Measurements from ENCODE around the gene HLA-C.
"Not testable (repeated sequence)": the region's sequence is repeated elsewhere in the genome, so short reads cannot be mapped to it uniquely, and the experiment has no call there.

The HLA-C gene

GRCh38 chr6:31270788-31271640, 878 bp downstream of the HLA-C start:
- no peak for DNase-seq (ENCODE audit: low spot score)

GRCh38 chr6:31268836-31269235, 3.1 kb downstream of the HLA-C start:
- DNase-seq (ENCODE audit: low spot score) = no peak

GRCh38 chr6:31268369-31268765, 3.5 kb downstream of the HLA-C start:
- DNase-seq (ENCODE audit: low spot score) = no peak

GRCh38 chr6:31267651-31268368, 4.1 kb downstream of the HLA-C start:
- no peak for DNase-seq (ENCODE audit: low spot score)

- no peak for DNase-seq (ENCODE audit: low spot score)
Observed at GRCh38 chr6:31266567-31267360, 5.1 kb downstream of the HLA-C start.

GRCh38 chr6:31265926-31266325, 6.0 kb downstream of the HLA-C start:
- DNase-seq (ENCODE audit: low spot score) = no peak

- DNase-seq (ENCODE audit: low spot score) = not testable (repeated sequence)
Observed at GRCh38 chr6:31263346-31263933, 8.5 kb downstream of the HLA-C start.

GRCh38 chr6:31259995-31260394, 11.9 kb downstream of the HLA-C start:
- DNase-seq (ENCODE audit: low spot score) = not testable (repeated sequence)

- DNase-seq (ENCODE audit: low spot score) = no peak
Observed at GRCh38 chr6:31252625-31253024, 19.3 kb downstream of the HLA-C start.

- peak; percentile 20 for DNase-seq (ENCODE audit: low spot score)
Observed at GRCh38 chr6:31251261-31251660, 20.6 kb downstream of the HLA-C start.

- no peak for DNase-seq (ENCODE audit: low spot score)
Observed at GRCh38 chr6:31249184-31249583, 22.7 kb downstream of the HLA-C start.

GRCh38 chr6:31247813-31248212, 24.1 kb downstream of the HLA-C start:
- DNase-seq (ENCODE audit: low spot score) = no peak

GRCh38 chr6:31246051-31246521, 25.8 kb downstream of the HLA-C start:
- peak; percentile 91 for DNase-seq (ENCODE audit: low spot score)

GRCh38 chr6:31243508-31243907, 28.4 kb downstream of the HLA-C start:
- DNase-seq (ENCODE audit: low spot score) = no peak

GRCh38 chr6:31239854-31240253, 32.0 kb downstream of the HLA-C start:
- DNase-seq (ENCODE audit: low spot score) = no peak

GRCh38 chr6:31234101-31234500, 37.8 kb downstream of the HLA-C start:
- DNase-seq (ENCODE audit: low spot score) = not testable (repeated sequence)

GRCh38 chr6:31228476-31228875, 43.4 kb downstream of the HLA-C start:
- DNase-seq (ENCODE audit: low spot score) = no peak

- DNase-seq (ENCODE audit: low spot score) = no peak
Observed at GRCh38 chr6:31227143-31227542, 44.7 kb downstream of the HLA-C start.

- no peak for DNase-seq (ENCODE audit: low spot score)
Observed at GRCh38 chr6:31225735-31226134, 46.2 kb downstream of the HLA-C start.

GRCh38 chr6:31222496-31222895, 49.4 kb downstream of the HLA-C start:
- no peak for DNase-seq (ENCODE audit: low spot score)

Measured in COLO829 (cell line).